Measurements from ENCODE around the gene TMCO2.

- TF ChIP-seq CTCF (conservative IDR thresholded peaks at IDR 0.05 in 1 of 2, IDR thresholded peaks at IDR 0.05 in 1 of 2; ENCODE audit: extremely low read depth in 1 of 2, insufficient read depth in 1 of 2, low read depth in 1 of 2, low read length in 2 of 2) (no peak), EZH2 (IDR thresholded peaks at IDR 0.05; ENCODE audit: borderline replicate concordance, low read length) (no peak)
These were observed 2.1 kb upstream of the TMCO2 start for GRCh38 chr1:40245686-40246085.

Measured in mammary epithelial cell (primary cell).